GM19468 (cell line): ENCODE results near the gene NCKAP5.
A peak's percentile ranks its signal among the peaks of the same experiment; 100 is the strongest.

Experiments
- ATAC-seq: cut with Tn5 transposase; IDR thresholded peaks from one replicate; pipeline ENCODE4 v1.9.1; 2021; ENCODE audit warnings: mild to moderate bottlenecking, moderate library complexity, moderate number of reproducible peaks; ENCODE audit not compliant: unreplicated experiment; ENCODE audit errors: extremely low read depth

Gene NCKAP5

GRCh38 chr2:133434959-133435668, 133.1 kb downstream of the NCKAP5 start:
- no peak for ATAC-seq

- ATAC-seq, result no peak
Observed at GRCh38 chr2:133433455-133434451, 134.5 kb downstream of the NCKAP5 start.

- no peak for ATAC-seq
Observed at GRCh38 chr2:133432778-133433177, 135.5 kb downstream of the NCKAP5 start.

DNA sequence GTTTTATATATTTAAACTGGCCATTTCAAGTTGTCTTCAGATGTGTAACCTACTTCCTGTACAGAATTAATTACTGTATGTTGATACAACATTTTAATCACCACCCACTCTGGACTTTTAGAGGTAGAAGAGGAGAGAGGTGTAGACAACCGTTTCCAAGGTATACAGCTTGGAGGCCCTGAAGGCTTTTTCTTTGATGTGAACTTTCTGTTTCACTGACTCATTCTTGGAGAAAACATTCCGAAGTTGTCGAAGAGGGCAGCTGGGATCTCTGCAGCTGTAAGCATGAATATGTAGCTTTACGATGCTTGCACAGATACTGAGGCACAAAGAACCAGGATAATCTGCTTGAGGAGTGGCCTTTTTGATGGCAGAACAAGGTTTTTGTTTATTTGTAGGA, 137.0 kb downstream of the NCKAP5 start:
- no peak for ATAC-seq

GRCh38 chr2:133426791-133427190, 141.5 kb downstream of the NCKAP5 start:
- no peak for ATAC-seq

DNA sequence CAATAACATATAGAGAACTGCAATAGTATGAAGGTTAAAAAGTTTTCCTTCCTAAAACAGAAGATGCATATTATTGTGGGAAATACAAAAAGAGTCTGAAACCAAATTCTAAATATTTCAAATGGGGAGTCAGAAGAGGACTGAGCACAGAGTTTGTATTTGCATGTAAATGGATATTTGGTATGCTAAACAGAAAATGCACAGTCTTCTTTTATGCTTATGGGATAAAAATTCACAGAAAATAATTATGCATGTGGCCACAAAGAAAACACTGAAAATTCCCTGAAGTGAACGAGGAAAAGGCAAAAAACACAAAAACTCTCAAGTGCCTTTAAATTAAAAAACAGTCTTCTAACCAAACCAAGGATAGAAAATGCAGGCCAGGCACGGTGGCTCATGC, 142.7 kb downstream of the NCKAP5 start:
- ATAC-seq, result no peak

GRCh38 chr2:133424876-133425275, 143.4 kb downstream of the NCKAP5 start:
- no peak for ATAC-seq

GRCh38 chr2:133422931-133423351, 145.3 kb downstream of the NCKAP5 start:
- no peak for ATAC-seq

DNA sequence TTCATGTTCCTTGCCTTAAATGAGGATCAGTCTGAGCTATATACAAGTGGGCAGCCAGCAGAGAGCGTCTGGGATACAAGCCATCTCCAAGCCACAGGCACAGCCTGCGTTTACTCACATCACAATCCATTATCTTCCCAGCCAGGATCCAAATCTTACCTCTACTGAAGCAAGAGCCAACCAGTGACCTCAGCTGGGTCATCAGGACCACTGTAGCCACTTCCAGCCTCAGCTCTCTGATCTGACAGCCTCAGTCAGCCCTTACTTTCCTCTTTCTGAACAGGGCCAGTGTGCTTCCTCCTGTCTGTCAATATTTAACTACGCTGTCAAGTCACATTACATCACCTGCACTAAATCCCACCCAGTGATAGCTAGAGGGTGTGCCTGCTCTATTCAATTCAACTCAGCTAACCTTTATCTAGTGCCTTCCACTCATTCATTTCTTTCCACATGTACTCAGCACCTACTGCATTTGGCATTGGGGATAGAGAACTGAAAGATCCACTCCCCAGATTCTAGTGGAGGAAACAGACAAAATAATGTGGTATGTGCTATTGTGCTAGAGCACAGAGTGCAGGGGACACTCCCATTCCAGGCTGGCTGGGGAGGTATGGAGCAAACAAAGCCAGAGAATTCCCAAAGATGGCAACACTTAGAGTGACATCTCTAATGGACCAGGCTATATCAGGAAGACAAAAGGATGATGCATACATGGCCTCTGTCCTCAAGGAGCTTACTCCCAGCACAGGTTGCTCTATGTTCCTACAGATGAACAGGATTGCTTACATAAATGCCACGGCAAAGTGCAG, 146.5 kb downstream of the NCKAP5 start:
- peak; percentile 91 for ATAC-seq

DNA sequence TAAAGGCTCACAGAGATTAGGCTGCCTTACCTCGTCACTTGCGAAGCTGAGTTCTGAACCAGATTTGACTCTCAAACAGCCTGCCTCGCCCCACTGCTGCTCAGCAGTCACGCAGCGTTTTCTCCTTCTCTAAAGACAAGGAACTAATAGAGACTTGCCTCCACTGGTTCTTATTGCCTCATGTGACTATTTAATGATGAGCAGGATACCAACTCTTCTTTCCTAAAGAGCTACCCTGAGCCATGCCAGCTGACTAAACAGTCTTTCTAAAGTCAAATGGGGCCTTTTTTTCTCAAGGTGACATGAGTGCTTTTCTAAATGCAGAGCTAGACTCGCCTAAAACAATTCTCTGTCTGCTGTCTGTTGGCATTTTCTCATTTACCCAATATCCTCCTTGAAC, 147.5 kb downstream of the NCKAP5 start:
- ATAC-seq, result no peak

- ATAC-seq, result no peak
Observed at GRCh38 chr2:133418671-133419070, 149.6 kb downstream of the NCKAP5 start.

DNA sequence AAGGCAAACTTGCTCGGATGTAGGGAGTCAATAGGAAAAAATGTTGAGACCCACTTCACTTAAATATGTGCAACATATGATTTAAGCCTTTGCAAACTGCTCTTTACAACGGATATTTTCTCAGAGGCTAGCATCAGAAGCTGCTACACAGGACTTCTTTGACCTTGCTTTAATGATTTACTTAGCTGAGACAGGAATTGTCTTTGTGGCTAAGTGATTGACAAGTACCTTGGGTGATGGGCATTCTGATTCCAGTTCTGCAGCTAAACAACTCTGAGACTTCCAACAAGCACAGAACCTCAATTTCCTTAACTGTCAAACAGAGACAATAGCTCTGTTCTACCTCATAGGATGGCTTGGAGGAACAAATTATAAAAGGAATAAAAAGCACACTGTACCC, 150.2 kb downstream of the NCKAP5 start:
- ATAC-seq, result no peak

- no peak for ATAC-seq
Observed at GRCh38 chr2:133417415-133417814, 150.8 kb downstream of the NCKAP5 start.

DNA sequence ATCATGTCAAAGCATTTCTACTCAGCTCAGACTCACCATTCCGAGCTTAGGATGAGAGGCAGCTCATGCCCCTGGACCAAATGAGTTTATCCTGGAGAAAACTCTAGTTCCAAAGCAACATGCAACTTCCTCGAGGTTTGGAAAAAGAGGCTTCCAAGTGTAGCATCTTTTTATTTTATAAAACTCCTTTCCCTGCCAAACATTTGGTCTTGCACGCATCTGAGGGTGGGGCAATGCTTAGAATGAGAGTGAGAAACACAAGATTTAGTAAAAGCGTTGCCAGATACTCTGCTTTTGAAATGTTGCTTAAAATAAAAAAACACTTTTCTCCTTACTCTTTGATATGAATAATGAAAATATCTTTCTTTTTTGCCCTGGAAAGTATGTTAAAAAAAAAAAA, 151.5 kb downstream of the NCKAP5 start:
- no peak for ATAC-seq

- ATAC-seq, result no peak
Observed at GRCh38 chr2:133416146-133416545, 152.1 kb downstream of the NCKAP5 start.

DNA sequence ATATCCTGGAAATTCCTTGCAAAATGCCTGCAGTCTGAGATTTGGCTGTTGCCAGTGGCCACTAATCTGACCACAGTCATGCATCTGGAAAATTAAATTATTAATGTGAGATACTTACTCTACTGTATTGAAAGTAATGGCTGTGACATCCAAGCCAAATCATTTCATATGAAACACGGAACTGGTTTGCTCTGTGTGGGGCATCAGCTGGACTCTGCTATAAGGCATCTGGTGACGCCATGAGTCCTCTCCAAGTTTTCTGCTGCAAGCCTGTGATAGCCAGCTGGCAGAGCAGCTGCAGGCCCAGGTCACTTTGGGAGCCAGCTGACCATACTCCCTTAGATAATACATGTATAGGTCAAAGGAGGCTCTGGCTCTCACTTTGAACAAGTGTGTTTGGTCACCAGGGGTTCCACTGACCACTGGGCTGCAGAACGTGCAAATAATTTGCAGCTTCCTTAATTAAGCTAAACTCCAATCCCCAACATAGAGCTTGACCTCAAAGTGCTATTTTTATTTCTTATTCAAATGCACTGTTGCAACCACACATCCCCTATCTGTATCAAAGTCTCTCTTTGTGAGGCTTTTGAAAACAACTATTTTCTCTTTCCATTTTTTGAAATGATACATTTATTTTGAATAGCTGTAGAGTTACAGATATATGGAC, 152.9 kb downstream of the NCKAP5 start:
- ATAC-seq, result no peak

DNA sequence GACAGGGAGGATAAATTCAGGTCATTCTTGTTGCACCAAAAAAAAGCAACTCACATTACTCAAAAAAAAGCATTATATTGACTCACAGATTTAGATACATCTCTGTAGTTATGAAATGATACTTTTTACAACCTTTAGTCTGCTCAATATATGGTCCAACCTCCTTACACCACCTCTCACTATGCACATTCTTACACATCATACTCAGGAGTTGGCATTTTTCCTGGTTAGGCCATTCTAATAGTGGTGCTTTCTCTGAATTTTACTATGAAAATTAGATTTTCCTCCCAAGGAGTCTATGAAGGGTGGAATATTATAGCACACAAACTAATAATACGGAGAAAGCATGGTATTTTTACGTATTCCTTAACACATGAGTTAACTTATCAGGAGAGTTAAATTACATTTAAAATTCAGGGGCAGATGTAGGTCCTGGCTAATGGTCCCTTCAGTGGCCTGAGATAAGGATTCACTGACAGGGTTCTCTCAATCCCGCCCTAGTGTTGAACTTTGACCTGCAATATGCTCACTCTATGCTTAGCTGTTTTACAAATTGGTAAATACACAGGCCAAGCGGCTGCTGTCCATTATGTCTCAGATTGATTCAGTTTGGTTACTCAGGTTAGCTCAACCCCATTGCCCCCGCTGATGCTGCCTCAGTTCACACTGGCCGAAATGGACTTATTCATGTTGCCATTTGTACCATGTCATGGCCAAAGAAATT, 153.6 kb downstream of the NCKAP5 start:
- no peak for ATAC-seq

DNA sequence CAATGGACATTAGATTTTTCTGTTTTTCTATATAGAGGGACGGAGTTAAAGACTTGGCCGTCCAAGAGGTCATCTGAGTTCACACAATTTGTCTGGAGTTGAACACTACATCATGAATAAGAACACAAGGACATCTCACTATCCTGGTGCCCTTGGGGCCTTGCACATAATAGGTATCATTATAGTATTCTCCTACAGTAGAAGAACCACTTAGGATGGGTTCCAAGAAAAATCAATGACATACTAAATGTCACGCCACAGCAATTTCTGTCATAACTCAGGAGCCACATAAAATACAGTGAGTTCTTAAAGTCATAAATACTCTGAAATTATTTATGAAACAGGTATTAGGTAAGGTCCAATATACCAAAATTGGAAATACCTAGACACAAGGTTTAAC, 154.4 kb downstream of the NCKAP5 start:
- ATAC-seq, result no peak

- ATAC-seq, result no peak
Observed at GRCh38 chr2:133412694-133413093, 155.6 kb downstream of the NCKAP5 start.
